GM12873 (cell line): ENCODE data around the gene CEP85L.
A peak's percentile ranks its signal among the peaks of the same experiment; 100 is the strongest.

Experiments
- CTCF ChIP-seq: IDR thresholded peaks from 2 replicates; pipeline ENCODE4 v1.5.1; 2012; ENCODE audit warnings: low read depth, mild to moderate bottlenecking, moderate library complexity, low read length, control low read depth; ENCODE audit not compliant: insufficient read depth; ENCODE audit errors: missing control alignments

The CEP85L gene

GRCh38 chr6:118522422-118522821 is 129.0 kb downstream of the CEP85L start:
- TF ChIP-seq CTCF, result no peak

DNA sequence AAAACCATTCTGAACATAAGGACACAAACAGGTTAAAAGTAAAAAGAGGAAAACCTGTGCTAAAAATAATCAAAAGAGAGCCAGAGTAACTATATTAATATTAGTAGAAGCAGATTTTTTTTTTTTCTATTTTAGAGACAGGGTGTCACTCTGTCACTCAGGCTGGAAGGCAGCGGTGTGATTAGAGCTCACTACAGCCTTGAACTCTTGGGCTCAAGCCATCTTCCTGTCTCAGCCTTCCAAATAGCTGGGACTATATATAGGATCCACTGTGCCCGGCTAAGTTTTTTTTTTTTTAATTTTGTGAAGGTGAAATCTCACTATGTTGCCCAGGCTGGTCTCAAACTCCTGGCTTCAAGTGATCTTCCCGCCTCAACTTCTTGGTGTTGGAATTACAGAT is 136.7 kb downstream of the CEP85L start:
- no peak for TF ChIP-seq CTCF

GRCh38 chr6:118511930-118512715 is 139.3 kb downstream of the CEP85L start:
- no peak for TF ChIP-seq CTCF

- TF ChIP-seq CTCF, result peak; percentile 40
Measured at GRCh38 chr6:118509009-118509617, 142.3 kb downstream of the CEP85L start.

GRCh38 chr6:118507636-118508035 is 143.8 kb downstream of the CEP85L start:
- TF ChIP-seq CTCF, result no peak

GRCh38 chr6:118506071-118506638 is 145.2 kb downstream of the CEP85L start:
- TF ChIP-seq CTCF, result no peak

- no peak for TF ChIP-seq CTCF
Measured at GRCh38 chr6:118505656-118506055, 145.7 kb downstream of the CEP85L start.
